CD4-positive, alpha-beta memory T cell (primary cell): ENCODE data around the gene CHCHD3. TPM values are rescaled to one million over a fixed set of nuclear protein-coding genes. Genes with fewer than 3 reads are reported as not detected.

ENCODE experiments used
- CTCF ChIA-PET: fragments of 350-600 bp; sonication (Branson Sonifier 250); formaldehyde crosslinking; loops from one replicate; lab custom pipeline; 2021; ENCODE audit warnings: inconsistent platforms; ENCODE audit not compliant: partially characterized antibody; lab: Charles Lee
- POLR2A ChIA-PET: fragments of 350-600 bp; sonication (Branson Sonifier 250); formaldehyde crosslinking; loops from one replicate; lab custom pipeline; 2021; ENCODE audit not compliant: partially characterized antibody; lab: Charles Lee
- DNase-seq, 5 donors: peaks; one replicate each; pipeline versions ENCODE4 v3.0.0 to v3.0.0-alpha.2; 2020 to 2022; ENCODE audit warnings: mixed read lengths in 1 of 5
- H3K27ac ChIP-seq: one replicate; pipeline ENCODE4 v1.7.0; 2013; ENCODE audit warnings: low read depth, low read length
- H3K27me3 ChIP-seq: 2 replicates; pipeline ENCODE4 v1.7.0; 2013; ENCODE audit warnings: mild to moderate bottlenecking, low read length, moderate library complexity; ENCODE audit not compliant: insufficient read depth
- H3K36me3 ChIP-seq: 2 replicates; pipeline ENCODE4 v1.7.0; 2013; ENCODE audit warnings: mild to moderate bottlenecking, low read length, moderate library complexity; ENCODE audit not compliant: insufficient read depth
- H3K4me1 ChIP-seq: 2 replicates; pipeline ENCODE4 v1.7.0; 2013; ENCODE audit warnings: mild to moderate bottlenecking, low read length, moderate library complexity; ENCODE audit not compliant: insufficient read depth
- H3K4me3 ChIP-seq, 2 donors: one replicate each; pipeline ENCODE4 v1.7.0; 2013; ENCODE audit warnings: low read length in 2 of 2, mild to moderate bottlenecking in 1 of 2
- H3K9me3 ChIP-seq, 2 donors: one replicate each; pipeline ENCODE4 v1.7.0; 2013; ENCODE audit warnings: low read length in 2 of 2, control low read depth in 1 of 2; ENCODE audit not compliant: control insufficient read depth in 1 of 2
- H3K27ac Mint-ChIP-seq, 7 donors: one replicate each; pipeline ENCODE4 v1.8.0; 2020 to 2021; ENCODE audit warnings: mixed read lengths in 7 of 7, mild to moderate bottlenecking in 6 of 7, inconsistent platforms in 3 of 7, moderate library complexity in 3 of 7
- H3K27me3 Mint-ChIP-seq, 2 donors: one replicate each; pipeline ENCODE4 v1.8.0; 2020 to 2021; ENCODE audit warnings: mixed read lengths in 2 of 2
- H3K36me3 Mint-ChIP-seq, 2 donors: one replicate each; pipeline ENCODE4 v1.8.0; 2020 to 2021; ENCODE audit warnings: mixed read lengths in 2 of 2, inconsistent platforms in 1 of 2, mild to moderate bottlenecking in 1 of 2
- H3K4me1 Mint-ChIP-seq, 4 donors: one replicate each; pipeline ENCODE4 v1.8.0; 2020 to 2021; ENCODE audit warnings: mixed read lengths in 4 of 4, mild to moderate bottlenecking in 1 of 4
- H3K4me3 Mint-ChIP-seq, 8 donors: one replicate each; pipeline ENCODE4 v1.8.0; 2020 to 2021; ENCODE audit warnings: mixed read lengths in 8 of 8, mild to moderate bottlenecking in 7 of 8, moderate library complexity in 6 of 8, inconsistent platforms in 3 of 8
- H3K9me3 Mint-ChIP-seq, 8 donors: one replicate each; pipeline ENCODE4 v1.8.0; 2020 to 2021; ENCODE audit warnings: mixed read lengths in 8 of 8, mild to moderate bottlenecking in 5 of 8, inconsistent platforms in 3 of 8, moderate library complexity in 1 of 8
- intact Hi-C: fragments of 100-400 bp; cut with micrococcal nuclease; formaldehyde crosslinking; loops from one replicate; pipeline ENCODE4 v1.15.1; 2023
- polyA plus RNA-seq, 2 donors: library from polyadenylated mRNA; unstranded; fragments of 300-500 nt; fragmentation: Illumina TruSeq; gene quantifications; one replicate each; pipeline ENCODE4 v1.2.3, GENCODE V29; 2021
- total RNA-seq, 2 experiments: library from RNA; stranded (reverse); gene quantifications; one replicate each; pipeline ENCODE4 v1.2.3, GENCODE V29; 2021

Gene CHCHD3
- total and polyA plus RNA-seq, 4 experiments from 2014 or later, result 25.2 to 77.3 (median 35.6) TPM

DNA sequence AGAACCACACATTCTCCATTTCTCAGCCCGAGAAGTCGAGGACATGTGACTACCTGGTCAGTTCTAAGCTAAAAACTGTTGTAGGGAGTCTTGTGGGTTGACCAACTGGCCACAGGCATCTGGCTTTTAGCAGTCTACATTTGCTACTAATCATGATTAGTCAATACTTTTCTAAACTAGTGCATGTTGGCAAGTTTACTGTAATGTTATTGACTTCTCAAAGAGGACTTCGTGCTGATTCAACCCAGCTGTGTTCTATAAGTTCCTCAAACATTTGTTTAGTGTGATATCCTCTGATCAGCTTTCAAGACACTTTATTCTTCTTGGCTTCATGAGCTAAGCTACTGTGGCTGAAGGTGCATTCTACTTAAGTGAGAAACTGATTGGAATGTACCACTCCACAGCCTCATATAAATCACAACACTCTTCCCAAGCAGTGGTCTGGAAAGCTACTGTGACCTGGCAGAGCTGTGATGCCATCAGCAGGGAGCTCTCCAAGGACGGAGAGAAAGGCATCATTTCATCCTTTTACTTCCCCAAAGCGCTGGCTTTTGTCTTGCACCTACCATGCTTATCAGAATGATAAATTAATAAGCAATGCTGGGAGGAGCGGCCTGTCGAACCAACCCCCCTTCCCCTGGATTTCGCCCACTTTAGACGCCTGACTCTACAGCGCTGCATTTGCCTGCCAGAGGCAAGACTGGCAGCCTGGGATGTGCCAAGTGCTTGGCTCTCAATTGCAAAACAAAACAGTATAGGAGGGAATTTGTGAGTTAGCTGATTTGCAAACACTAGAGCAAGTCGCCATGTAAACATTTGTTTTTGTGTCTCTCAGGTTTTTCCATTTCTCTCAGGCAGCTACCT, 298.9 kb downstream of the CHCHD3 start:
- POLR2A ChIA-PET, result no interaction called here

DNA sequence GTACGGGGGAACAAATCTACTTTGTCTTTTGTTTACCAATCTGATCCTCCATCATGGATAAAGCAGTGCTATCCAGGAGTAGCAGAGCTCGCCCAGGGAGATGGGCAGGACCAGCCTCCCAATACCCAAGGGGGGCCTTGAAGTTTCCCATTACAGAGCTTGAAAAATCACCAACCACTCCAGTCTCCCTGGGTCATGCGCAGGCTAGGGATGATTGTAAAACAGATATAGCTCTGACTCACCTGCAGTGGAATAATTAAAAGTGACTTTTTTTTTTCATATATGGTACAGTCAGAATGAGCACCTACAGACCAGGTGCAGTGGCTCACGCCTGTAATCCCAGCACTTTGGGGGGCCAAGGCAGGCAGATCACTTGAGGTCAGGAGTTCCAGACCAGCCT, 301.1 kb downstream of the CHCHD3 start:
- Histone ChIP-seq H3K27me3 (no peaks in the 10 kb centered on the region), H3K27ac (no peak overlapping the region), H3K36me3 (no peaks in the 10 kb centered on the region), H3K4me1 (peaks cover 6% of the 10 kb centered on the region), H3K9me3 (no peaks in the 10 kb centered on the region), H3K4me3 (no peak overlapping the region)
- ChIA-PET POLR2A (no interaction called here), CTCF (no interaction called here)
- H3K9me3 Mint-ChIP-seq, result peaks cover 0 to 6% (median 3%) of the 10 kb centered on the region in 8 donors
- intact Hi-C loops, result no loop called here
- no peak overlapping the region for H3K4me3 Mint-ChIP-seq
- H3K4me1 Mint-ChIP-seq, result peaks cover 9 to 13% (median 11%) of the 10 kb centered on the region in 4 donors
- H3K27me3 Mint-ChIP-seq, result peaks cover 0 to 8% of the 10 kb centered on the region in 2 donors
- peaks cover 16 to 29% of the 10 kb centered on the region in 2 donors for H3K36me3 Mint-ChIP-seq
- DNase-seq, result no peak
- H3K27ac Mint-ChIP-seq, result no peak overlapping the region

More for the DNA sequence above, 298.9 kb downstream of the CHCHD3 start:
- H3K9me3 ChIP-seq, result no peaks in the 10 kb centered on the region
- no peak overlapping the region for H3K27ac ChIP-seq
- Mint-ChIP-seq H3K27ac (no peak overlapping the region), H3K9me3 (no peaks in the 10 kb centered on the region), H3K4me3 (no peak overlapping the region), H3K27me3 (no peaks in the 10 kb centered on the region), H3K36me3 (peaks cover 27 to 47% of the 10 kb centered on the region in 2 donors), H3K4me1 (peaks cover 0 to 4% (median 4%) of the 10 kb centered on the region in 4 donors)
- H3K4me1 ChIP-seq, result no peaks in the 10 kb centered on the region
- H3K4me3 ChIP-seq, result no peak overlapping the region
- H3K27me3 ChIP-seq, result no peaks in the 10 kb centered on the region
- DNase-seq, result no peak
- intact Hi-C loops, result no loop called here
- H3K36me3 ChIP-seq, result no peaks in the 10 kb centered on the region
- CTCF ChIA-PET, result no interaction called here

DNA sequence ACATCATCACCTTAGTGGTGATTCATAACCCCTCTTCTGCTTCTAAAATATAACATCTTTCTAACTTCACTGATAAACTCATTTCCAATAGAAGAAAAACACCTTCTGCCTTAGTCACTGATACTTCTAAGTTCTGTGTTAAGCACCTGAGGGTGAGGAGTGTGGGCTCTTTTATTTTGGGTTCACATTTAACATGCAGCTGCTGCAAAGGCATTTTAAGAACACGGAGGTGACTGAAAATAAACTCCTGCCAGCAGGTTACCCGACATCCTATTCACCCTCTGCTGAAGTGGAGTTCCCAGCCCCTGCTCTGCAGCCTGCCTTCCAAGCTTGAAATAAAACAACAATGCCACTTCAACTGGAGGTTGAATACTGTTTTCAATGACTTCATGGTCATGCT, 302.7 kb downstream of the CHCHD3 start:
- H3K9me3 ChIP-seq, result no peaks in the 10 kb centered on the region
- H3K36me3 ChIP-seq, result no peaks in the 10 kb centered on the region
- Mint-ChIP-seq H3K9me3 (peaks cover 0 to 6% (median 3%) of the 10 kb centered on the region in 8 donors), H3K36me3 (peaks cover 1 to 13% of the 10 kb centered on the region in 2 donors), H3K4me1 (peaks cover 9 to 13% (median 11%) of the 10 kb centered on the region in 4 donors), H3K27me3 (peaks cover 0 to 9% of the 10 kb centered on the region in 2 donors), H3K27ac (no peak overlapping the region), H3K4me3 (no peak overlapping the region)
- no peak overlapping the region for H3K27ac ChIP-seq
- POLR2A ChIA-PET, result no interaction called here
- intact Hi-C loops, result no loop called here
- H3K4me1 ChIP-seq, result peaks cover 6% of the 10 kb centered on the region
- H3K27me3 ChIP-seq, result no peaks in the 10 kb centered on the region
- CTCF ChIA-PET, result no interaction called here
- no peak overlapping the region for H3K4me3 ChIP-seq
- DNase-seq, result no peak

DNA sequence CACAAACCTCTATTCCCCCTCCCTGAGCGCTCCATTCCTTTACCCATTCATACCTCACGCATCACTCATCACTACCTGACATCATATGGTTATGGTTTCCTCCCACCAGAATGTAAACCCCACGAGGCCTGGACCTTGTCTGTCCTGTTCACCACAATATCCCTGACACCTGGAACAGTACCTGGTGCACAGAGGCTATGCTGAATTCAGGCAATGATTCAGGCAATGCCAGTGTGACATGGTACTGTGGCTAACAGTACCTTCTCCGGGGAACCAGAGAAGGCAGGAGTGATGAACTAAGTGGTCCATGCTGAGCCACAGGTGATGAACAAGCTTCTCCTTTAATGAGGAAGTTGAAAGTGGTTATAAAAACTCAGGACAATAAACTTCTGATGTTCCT, 303.1 kb downstream of the CHCHD3 start:
- Mint-ChIP-seq H3K27ac (peak overlapping the region in 1 of 7 donors; percentile 18), H3K36me3 (peaks cover 0 to 9% of the 10 kb centered on the region in 2 donors), H3K9me3 (peaks cover 0 to 6% (median 3%) of the 10 kb centered on the region in 8 donors), H3K4me3 (peak overlapping the region in 1 of 8 donors; percentile 1), H3K4me1 (peaks cover 9 to 13% (median 11%) of the 10 kb centered on the region in 4 donors), H3K27me3 (peaks cover 0 to 9% of the 10 kb centered on the region in 2 donors)
- Histone ChIP-seq H3K27ac (no peak overlapping the region), H3K36me3 (no peaks in the 10 kb centered on the region), H3K4me3 (no peak overlapping the region), H3K4me1 (peaks cover 6% of the 10 kb centered on the region), H3K9me3 (no peaks in the 10 kb centered on the region), H3K27me3 (no peaks in the 10 kb centered on the region)
- intact Hi-C loops, result no loop called here
- no peak for DNase-seq
- ChIA-PET CTCF (no interaction called here), POLR2A (no interaction called here)

DNA sequence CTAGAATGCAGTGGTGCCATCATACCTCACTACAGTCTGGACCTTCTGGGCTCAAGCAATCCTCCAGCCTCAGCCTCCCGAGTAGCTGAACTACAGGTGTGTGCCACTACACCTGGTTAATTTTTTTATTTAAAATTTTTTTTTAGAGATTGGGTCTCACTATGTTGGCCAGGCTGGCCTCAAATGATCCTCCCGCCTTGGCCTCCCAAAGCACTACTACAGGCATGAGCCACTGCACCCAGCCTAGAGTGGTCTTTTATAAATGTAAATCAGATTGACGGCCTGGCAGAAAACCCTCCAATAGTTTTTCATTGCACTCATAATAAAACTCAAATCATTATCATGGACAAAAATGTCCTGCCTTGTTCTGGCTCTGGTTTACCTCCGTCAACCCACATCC, 303.9 kb downstream of the CHCHD3 start:
- Histone ChIP-seq H3K36me3 (no peaks in the 10 kb centered on the region), H3K4me1 (peaks cover 6% of the 10 kb centered on the region), H3K27ac (no peak overlapping the region), H3K9me3 (no peaks in the 10 kb centered on the region), H3K4me3 (no peak overlapping the region), H3K27me3 (no peaks in the 10 kb centered on the region)
- CTCF ChIA-PET, result no interaction called here
- H3K4me3 Mint-ChIP-seq, result peak overlapping the region in 6 of 8 donors; percentile 25 to 72 (median 64)
- peak overlapping the region in 1 of 7 donors; percentile 0 for H3K27ac Mint-ChIP-seq
- H3K9me3 Mint-ChIP-seq, result peaks cover 0 to 6% (median 3%) of the 10 kb centered on the region in 8 donors
- DNase-seq, result no peak
- intact Hi-C loops, result no loop called here
- peaks cover 9 to 13% (median 12%) of the 10 kb centered on the region in 4 donors for H3K4me1 Mint-ChIP-seq
- POLR2A ChIA-PET, result no interaction called here
- peaks cover 0 to 4% of the 10 kb centered on the region in 2 donors for H3K36me3 Mint-ChIP-seq
- H3K27me3 Mint-ChIP-seq, result peaks cover 0 to 9% of the 10 kb centered on the region in 2 donors

DNA sequence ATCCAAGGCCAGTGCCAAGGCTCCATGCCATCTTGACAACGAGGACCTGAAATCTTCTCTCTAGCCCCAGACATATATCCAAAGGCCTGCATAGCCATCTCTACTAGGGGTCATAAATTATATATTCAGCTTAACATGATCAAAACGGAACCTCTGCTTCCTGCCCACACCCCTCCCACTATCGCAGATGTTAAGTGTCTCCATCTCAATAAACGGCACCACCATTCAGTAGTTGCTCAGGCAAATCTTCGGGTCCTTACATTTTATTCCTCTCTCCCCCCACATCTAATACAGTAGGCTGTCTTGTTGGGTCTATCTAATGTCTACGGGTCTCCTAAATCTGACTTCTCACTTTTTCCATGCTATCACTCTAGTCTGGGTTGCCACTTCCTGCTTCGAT, 304.5 kb downstream of the CHCHD3 start:
- H3K36me3 ChIP-seq, result no peaks in the 10 kb centered on the region
- peak overlapping the region; percentile 1 to 72 (median 53) for H3K4me3 Mint-ChIP-seq
- H3K27ac Mint-ChIP-seq, result peak overlapping the region in 3 of 7 donors; percentile 0 to 17 (median 2)
- H3K36me3 Mint-ChIP-seq, result peaks cover 0 to 4% of the 10 kb centered on the region in 2 donors
- peaks cover 0 to 9% of the 10 kb centered on the region in 2 donors for H3K27me3 Mint-ChIP-seq
- H3K4me1 ChIP-seq, result peaks cover 6% of the 10 kb centered on the region
- POLR2A ChIA-PET, result no interaction called here
- CTCF ChIA-PET, result no interaction called here
- H3K9me3 Mint-ChIP-seq, result peaks cover 0 to 6% (median 3%) of the 10 kb centered on the region in 8 donors
- intact Hi-C loops, result no loop called here
- no peak for DNase-seq
- H3K4me1 Mint-ChIP-seq, result peaks cover 9 to 13% (median 12%) of the 10 kb centered on the region in 4 donors
- no peaks in the 10 kb centered on the region for H3K9me3 ChIP-seq
- H3K27ac ChIP-seq, result no peak overlapping the region
- peak overlapping the region in 1 of 2 donors; percentile 15 for H3K4me3 ChIP-seq
- no peaks in the 10 kb centered on the region for H3K27me3 ChIP-seq

DNA sequence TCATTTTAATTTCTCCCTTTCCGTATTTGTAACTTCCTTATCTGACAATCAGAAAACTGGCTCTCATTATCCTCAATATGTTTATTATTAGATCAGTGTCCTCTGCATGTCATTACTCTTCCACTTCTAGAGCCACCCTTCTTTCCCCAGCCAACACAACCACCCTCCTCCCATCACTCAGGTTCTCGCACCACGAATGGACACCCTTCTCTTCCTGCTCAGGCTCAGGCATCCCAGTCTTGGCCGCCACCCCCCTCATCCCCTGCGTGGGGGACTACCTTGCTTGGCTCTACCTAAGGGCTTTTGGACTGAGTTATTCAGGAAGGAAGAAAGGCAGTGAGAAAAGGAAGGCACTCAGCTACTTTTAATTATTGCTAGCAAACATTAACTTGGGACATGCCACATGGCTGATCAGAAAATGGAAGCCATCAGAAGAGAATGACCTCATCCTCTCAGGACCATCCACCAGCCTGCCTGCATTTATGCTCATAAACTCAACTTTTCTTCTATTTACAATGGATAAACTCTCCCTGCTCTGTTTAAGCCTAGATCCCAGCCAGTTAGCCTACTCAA, 305.8 kb downstream of the CHCHD3 start:
- ChIA-PET CTCF (no interaction called here), POLR2A (no interaction called here)
- Histone ChIP-seq H3K4me1 (peaks cover 15% of the 10 kb centered on the region), H3K36me3 (no peaks in the 10 kb centered on the region), H3K27ac (no peak overlapping the region), H3K9me3 (no peaks in the 10 kb centered on the region), H3K4me3 (no peak overlapping the region), H3K27me3 (no peaks in the 10 kb centered on the region)
- H3K27ac Mint-ChIP-seq, result no peak overlapping the region
- intact Hi-C loops, result no loop called here
- DNase-seq, result no peak
- H3K9me3 Mint-ChIP-seq, result peaks cover 0 to 6% (median 3%) of the 10 kb centered on the region in 8 donors
- H3K4me3 Mint-ChIP-seq, result no peak overlapping the region
- H3K27me3 Mint-ChIP-seq, result peaks cover 0 to 9% of the 10 kb centered on the region in 2 donors
- peaks cover 14 to 22% (median 18%) of the 10 kb centered on the region in 4 donors for H3K4me1 Mint-ChIP-seq
- no peaks in the 10 kb centered on the region for H3K36me3 Mint-ChIP-seq
